B cell (primary cell): ENCODE results near the gene TAF4. TPM values are rescaled to one million over a fixed set of nuclear protein-coding genes. Genes with fewer than 3 reads are reported as not detected.

ENCODE experiments used
- ATAC-seq: fragments of 200-7000 bp; cut with Tn5 transposase; one replicate; pipeline ENCODE4 v1.10.0; 2021; ENCODE audit warnings: low read depth, mild to moderate bottlenecking, moderate number of reproducible peaks, moderate library complexity
- CTCF ChIA-PET: fragments of 350-600 bp; sonication (Branson Sonifier 250); formaldehyde crosslinking; loops from one replicate; lab custom pipeline; 2021; ENCODE audit warnings: antibody characterized with exemption, inconsistent platforms; lab: Charles Lee
- POLR2A ChIA-PET: fragments of 350-600 bp; sonication (Branson Sonifier 250); formaldehyde crosslinking; loops from one replicate; lab custom pipeline; 2021; ENCODE audit warnings: antibody characterized with exemption; lab: Charles Lee
- DNase-seq: peaks from one replicate; pipeline ENCODE4 v3.0.0; 2013
- H2AFZ ChIP-seq: 2 replicates; pipeline ENCODE4 v1.6.1; 2012; ENCODE audit warnings: mild to moderate bottlenecking, low read depth, low read length; ENCODE audit not compliant: insufficient read depth, poor library complexity, severe bottlenecking
- H3K27ac ChIP-seq, 2 donors: 1 replicate in 1 of 2; 2 replicates in 1 of 2; pipeline ENCODE4 v1.5.1; 2012 to 2013; ENCODE audit warnings: low read length in 2 of 2, mild to moderate bottlenecking in 2 of 2, moderate library complexity in 1 of 2
- H3K27me3 ChIP-seq, 4 experiments: fragments of 200-600 bp in 1 of 4; sonication (generic) in 1 of 4; replicated peaks in 1 of 4; 1 replicate in 2 of 4; 2 replicates in 2 of 4; pipeline versions ENCODE4 v1.6.1 to v1.7.0; 2013 to 2016; ENCODE audit warnings: low read length in 3 of 4, mild to moderate bottlenecking in 2 of 4, mixed read lengths in 1 of 4, moderate library complexity in 1 of 4; ENCODE audit not compliant: insufficient read depth in 4 of 4, control insufficient read depth in 3 of 4; ENCODE audit errors: control extremely low read depth in 1 of 4
- H3K36me3 ChIP-seq, 2 experiments: replicated peaks in 1 of 2; 1 replicate in 1 of 2; 2 replicates in 1 of 2; pipeline versions ENCODE4 v1.6.1 to v1.7.1; 2013; ENCODE audit warnings: low read length in 1 of 2; ENCODE audit not compliant: insufficient read depth in 2 of 2, control insufficient read depth in 1 of 2; ENCODE audit errors: control extremely low read depth in 1 of 2, extremely low read depth in 1 of 2
- H3K4me1 ChIP-seq, 2 donors: fragments of 200-600 bp in 1 of 2; sonication (generic) in 1 of 2; 1 replicate in 1 of 2; 2 replicates in 1 of 2; pipeline versions ENCODE4 v1.5.1 to v1.6.1; 2013 to 2017; ENCODE audit warnings: low read length in 2 of 2; ENCODE audit not compliant: control insufficient read depth in 2 of 2, insufficient read depth in 2 of 2
- H3K4me2 ChIP-seq: replicated peaks from 2 replicates; pipeline ENCODE3; 2012; ENCODE audit warnings: mild to moderate bottlenecking, low read depth, low read length; ENCODE audit not compliant: poor library complexity, severe bottlenecking
- H3K4me3 ChIP-seq, 5 experiments: fragments of 200-600 bp in 1 of 5; sonication (generic) in 1 of 5; 1 replicate in 3 of 5; 2 replicates in 2 of 5; pipeline versions ENCODE4 v1.5.1 to v1.7.0; 2011 to 2016; ENCODE audit warnings: low read length in 4 of 5, mild to moderate bottlenecking in 4 of 5, low read depth in 2 of 5, control low read depth in 1 of 5, moderate library complexity in 1 of 5; ENCODE audit not compliant: insufficient read depth in 1 of 5; ENCODE audit errors: control extremely low read depth in 1 of 5, extremely low read depth in 1 of 5
- H3K79me2 ChIP-seq: fragments of 200-600 bp; sonication (generic); one replicate; pipeline ENCODE4 v1.6.0; 2016; ENCODE audit warnings: low read length; ENCODE audit not compliant: control insufficient read depth, insufficient read depth
- H3K9ac ChIP-seq: fragments of 200-600 bp; sonication (generic); 2 replicates; pipeline ENCODE4 v1.6.1; 2017; ENCODE audit warnings: mild to moderate bottlenecking, low read length, moderate library complexity
- H3K9me3 ChIP-seq, 3 donors: one replicate each; pipeline versions ENCODE4 v1.6.1 to v1.7.1; 2013; ENCODE audit warnings: low read length in 2 of 3; ENCODE audit not compliant: control insufficient read depth in 2 of 3, insufficient read depth in 1 of 3; ENCODE audit errors: control extremely low read depth in 1 of 3
- H4K20me1 ChIP-seq: 2 replicates; pipeline ENCODE4 v1.6.0; 2012; ENCODE audit warnings: mild to moderate bottlenecking, low read length; ENCODE audit not compliant: insufficient read depth, control insufficient read depth, poor library complexity, severe bottlenecking
- H3K27ac Mint-ChIP-seq: one replicate; pipeline ENCODE4 v1.8.0; 2021; ENCODE audit warnings: mixed read lengths
- H3K27me3 Mint-ChIP-seq: one replicate; pipeline ENCODE4 v1.8.0; 2021; ENCODE audit warnings: mixed read lengths
- H3K4me1 Mint-ChIP-seq: one replicate; pipeline ENCODE4 v1.8.0; 2021; ENCODE audit warnings: mixed read lengths
- H3K4me3 Mint-ChIP-seq: one replicate; pipeline ENCODE4 v1.8.0; 2021; ENCODE audit warnings: mixed read lengths
- H3K9me3 Mint-ChIP-seq: one replicate; pipeline ENCODE4 v1.8.0; 2022; ENCODE audit warnings: mixed read lengths; ENCODE audit not compliant: insufficient read depth
- CTCF ChIP-seq: fragments of 200-600 bp; IDR thresholded peaks from one replicate; pipeline ENCODE4 v1.8.0; 2022; ENCODE audit warnings: antibody characterized with exemption, mild to moderate bottlenecking
- EZH2 ChIP-seq: IDR thresholded peaks from 2 replicates; pipeline ENCODE4 v1.6.1; 2012; ENCODE audit warnings: borderline replicate concordance, low read depth, mild to moderate bottlenecking, moderate library complexity, low read length; ENCODE audit not compliant: insufficient read depth, poor library complexity, severe bottlenecking
- WGBS: methylation state at CpG from one replicate; pipeline ENCODE4 v1.1.5; 2013; ENCODE audit warnings: missing lambda C conversion rate; ENCODE audit not compliant: insufficient coverage; 5-methylcytosine and 5-hydroxymethylcytosine counted together
- intact Hi-C: fragments of 100-400 bp; cut with micrococcal nuclease; formaldehyde crosslinking; loops from one replicate; pipeline ENCODE4 v1.10.0; 2022
- polyA plus RNA-seq: library from polyadenylated mRNA; depleted of rRNA; stranded (reverse); fragments of >200 nt; gene quantifications from 2 replicates; pipeline ENCODE4 v1.2.3, GENCODE V29; 2012
- total RNA-seq, 2 donors: library from RNA; stranded (reverse); fragments of 120-200 nt in 1 of 2; gene quantifications; 1 replicate in 1 of 2; 2 replicates in 1 of 2; pipeline versions ENCODE4 v1.2.3 to v1.2.4, GENCODE V29; 2013 to 2022

Gene TAF4
- total and polyA plus RNA-seq, 2 donors (not counting 1 experiment from before 2014, with no cell fraction given): 13.9 to 39.5 TPM

GRCh38 chr20:62111148-62111547, 45.5 kb upstream of the TAF4 start:
- ATAC-seq: no peak
- no peaks in the 10 kb centered on the region for H3K27me3 Mint-ChIP-seq
- Histone ChIP-seq H3K4me3 (no peak overlapping the region), H3K79me2 (no peaks in the 10 kb centered on the region), H3K9me3 (peaks cover 0 to 95% (median 61%) of the 10 kb centered on the region in 3 donors), H3K27me3 (peaks cover 0 to 23% (median 0%) of the 10 kb centered on the region in 4 experiments), H3K9ac (no peak overlapping the region), H3K4me2 (no peak overlapping the region), H3K36me3 (no peaks in the 10 kb centered on the region), H2AFZ (no peak overlapping the region), H3K4me1 (no peaks in the 10 kb centered on the region), H3K27ac (no peak overlapping the region), H4K20me1 (no peaks in the 10 kb centered on the region)
- ChIA-PET POLR2A (no interaction called here), CTCF (no interaction called here)
- TF ChIP-seq CTCF (no peak), EZH2 (no peak)
- H3K4me1 Mint-ChIP-seq: no peaks in the 10 kb centered on the region
- no peak overlapping the region for H3K27ac Mint-ChIP-seq
- intact Hi-C loops: no loop called here
- DNase-seq: no peak
- peaks cover 11% of the 10 kb centered on the region for H3K9me3 Mint-ChIP-seq
- H3K4me3 Mint-ChIP-seq: no peak overlapping the region
- 94% methylated on average over 6 of the region's 6 CpGs for WGBS

DNA sequence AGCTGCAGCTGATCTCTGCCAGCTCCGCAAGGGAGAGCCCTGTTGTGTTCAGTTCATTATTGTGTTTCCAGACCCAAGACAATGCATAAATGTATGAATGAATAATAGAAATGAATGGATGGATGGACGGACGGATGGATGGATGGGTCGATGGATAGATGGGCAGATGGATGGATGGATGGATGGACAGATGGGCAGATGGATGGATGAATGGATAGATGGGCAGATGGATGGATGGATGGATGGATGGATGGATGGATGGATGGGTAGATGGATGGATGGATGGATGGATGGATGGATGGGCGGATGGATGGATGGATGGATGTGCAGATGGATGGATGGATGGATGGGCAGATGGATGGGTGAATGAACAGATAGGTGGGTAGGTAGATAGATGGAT, 39.9 kb upstream of the TAF4 start:
- Histone ChIP-seq H3K9me3 (peaks cover 0 to 91% (median 50%) of the 10 kb centered on the region in 3 donors), H4K20me1 (no peaks in the 10 kb centered on the region), H3K36me3 (no peaks in the 10 kb centered on the region), H3K4me3 (no peak overlapping the region), H3K27me3 (peaks cover 0 to 16% (median 3%) of the 10 kb centered on the region in 4 experiments), H3K27ac (no peak overlapping the region), H3K4me2 (no peak overlapping the region), H3K9ac (no peak overlapping the region), H3K4me1 (no peaks in the 10 kb centered on the region), H3K79me2 (no peaks in the 10 kb centered on the region), H2AFZ (no peak overlapping the region)
- Mint-ChIP-seq H3K4me1 (no peaks in the 10 kb centered on the region), H3K9me3 (peaks cover 17% of the 10 kb centered on the region), H3K27ac (no peak overlapping the region), H3K27me3 (peaks cover 9% of the 10 kb centered on the region), H3K4me3 (no peak overlapping the region)
- ATAC-seq (no peak), DNase-seq (no peak)
- no peak for TF ChIP-seq CTCF
- TF ChIP-seq EZH2: no peak
- intact Hi-C loops: no loop called here
- POLR2A ChIA-PET: no interaction called here
- WGBS: 89% methylated on average over 4 of the region's 5 CpGs
- CTCF ChIA-PET: no interaction called here
